HCT116 (cell line): ENCODE data around the gene GPBAR1. TPM values are rescaled to one million over a fixed set of nuclear protein-coding genes. Genes with fewer than 3 reads are reported as not detected.
A peak's percentile ranks its signal among the peaks of the same experiment; 100 is the strongest.

Experiments used
- ATAC-seq: fragments of 200-7000 bp; cut with Tn5 transposase; 2 replicates; pipeline ENCODE4 v1.9.1; 2020; ENCODE audit warnings: mild to moderate bottlenecking, moderate library complexity
- BruUV-seq: library from RNA; stranded (reverse); fragments of 400-500 nt; replicated peaks from 2 replicates; lab custom pipeline; 2021; lab: Mats Ljungman, UMichigan
- CTCF ChIA-PET: fragments of 300-600 bp; sonication (Branson Sonifier 250); formaldehyde crosslinking; loops from one replicate; lab custom pipeline; 2021; ENCODE audit warnings: antibody characterized with exemption; lab: Charles Lee
- POLR2A ChIA-PET: fragments of 300-600, 350-600 bp; sonication (Branson Sonifier 250); formaldehyde crosslinking; loops from one replicate; lab custom pipeline; 2021; ENCODE audit warnings: antibody characterized with exemption; lab: Charles Lee
- RAD21 ChIA-PET, 2 experiments: fragments of 300-600 bp; sonication (Branson Sonifier 250); formaldehyde crosslinking; loops; one replicate each; lab custom pipeline; 2023; ENCODE audit warnings: low total read pairs in 2 of 2; ENCODE audit not compliant: uncharacterized antibody in 2 of 2, unreplicated experiment in 2 of 2, low non-redundant PET in 1 of 2; lab: Charles Lee
- DNase-seq: peaks from one replicate; pipeline ENCODE4 v3.0.0-alpha.2; 2010; ENCODE audit warnings: low read depth, low spot score
- H2AFZ ChIP-seq: fragments of 200-600 bp; shearing (Covaris generic), sonication (generic); 2 replicates; pipeline ENCODE4 v1.6.1; 2017; ENCODE audit warnings: low read depth, mixed run types, mixed read lengths, antibody characterized with exemption, low read length; ENCODE audit not compliant: poor library complexity, severe bottlenecking
- H3K27ac ChIP-seq: 2 replicates; pipeline ENCODE4 v1.5.1; 2012; ENCODE audit warnings: low read depth, low read length
- H3K27me3 ChIP-seq: fragments of 200-600 bp; sonication (generic); 2 replicates; pipeline ENCODE4 v1.6.1; 2016; ENCODE audit warnings: mixed run types, low read length, mixed read lengths; ENCODE audit not compliant: insufficient read depth
- H3K36me3 ChIP-seq, 2 experiments: fragments of 200-500 bp in 1 of 2; fragments of 200-600 bp in 1 of 2; sonication (Bioruptor generic) in 1 of 2; sonication (generic) in 1 of 2; 2 replicates each; pipeline versions ENCODE4 v1.5.1 to v1.6.1; 2014 to 2016; ENCODE audit warnings: low read length in 2 of 2, inconsistent platforms in 1 of 2, mixed read lengths in 1 of 2, mixed run types in 1 of 2; ENCODE audit not compliant: insufficient read depth in 2 of 2, control insufficient read depth in 1 of 2
- H3K4me1 ChIP-seq, 2 experiments: fragments of 200-600 bp in 1 of 2; sonication (generic) in 1 of 2; 2 replicates each; pipeline versions ENCODE4 v1.5.1 to v1.6.1; 2012 to 2017; ENCODE audit warnings: low read length in 2 of 2, inconsistent platforms in 1 of 2, mild to moderate bottlenecking in 1 of 2, mixed read lengths in 1 of 2, mixed run types in 1 of 2, moderate library complexity in 1 of 2; ENCODE audit not compliant: insufficient read depth in 2 of 2, control insufficient read depth in 1 of 2
- H3K4me2 ChIP-seq: fragments of 200-600 bp; sonication (generic); 2 replicates; pipeline ENCODE4 v1.6.1; 2017; ENCODE audit warnings: mixed run types, low read length, mixed read lengths
- H3K4me3 ChIP-seq, 2 experiments: fragments of 200-600 bp in 1 of 2; sonication (generic) in 1 of 2; replicated peaks in 1 of 2; 2 replicates each; pipeline ENCODE4 v1.5.1; 2011 to 2016; ENCODE audit warnings: low read length in 2 of 2, control low read depth in 1 of 2, low read depth in 1 of 2, mild to moderate bottlenecking in 1 of 2, mixed read lengths in 1 of 2, mixed run types in 1 of 2
- H3K79me2 ChIP-seq: fragments of 200-600 bp; sonication (generic); 2 replicates; pipeline ENCODE4 v1.6.1; 2017; ENCODE audit warnings: mild to moderate bottlenecking, mixed run types, low read length, moderate library complexity, mixed read lengths; ENCODE audit not compliant: insufficient read depth
- H3K9ac ChIP-seq: fragments of 200-600 bp; sonication (generic); 2 replicates; pipeline ENCODE4 v1.6.1; 2016; ENCODE audit warnings: low read length, mixed read lengths
- H3K9me2 ChIP-seq: fragments of 200-600 bp; sonication (generic), shearing (Covaris generic); 2 replicates; pipeline ENCODE4 v1.6.1; 2017; ENCODE audit warnings: mixed run types, mild to moderate bottlenecking, moderate library complexity; ENCODE audit not compliant: insufficient read depth
- H3K9me3 ChIP-seq, 2 experiments: fragments of 200-500 bp in 1 of 2; fragments of 200-600 bp in 1 of 2; sonication (Bioruptor generic) in 1 of 2; sonication (generic) in 1 of 2; 2 replicates each; pipeline ENCODE4 v1.6.1; 2014 to 2017; ENCODE audit warnings: low read length in 2 of 2, mixed read lengths in 2 of 2, inconsistent platforms in 1 of 2, low read depth in 1 of 2, mild to moderate bottlenecking in 1 of 2, mixed run types in 1 of 2, moderate library complexity in 1 of 2; ENCODE audit not compliant: control insufficient read depth in 1 of 2, insufficient read depth in 1 of 2
- H4K20me1 ChIP-seq: fragments of 200-600 bp; sonication (generic), shearing (Covaris generic); 2 replicates; pipeline ENCODE4 v1.6.1; 2017; ENCODE audit warnings: mixed run types, mild to moderate bottlenecking, moderate library complexity; ENCODE audit not compliant: insufficient read depth
- ATF3 ChIP-seq: IDR thresholded peaks from 2 replicates; pipeline ENCODE4 v1.6.1; 2012
- CEBPB ChIP-seq: IDR thresholded peaks from 2 replicates; pipeline ENCODE4 v1.6.1; 2012; ENCODE audit warnings: low read depth
- ELF1 ChIP-seq: IDR thresholded peaks from 2 replicates; pipeline ENCODE4 v1.6.1; 2012; ENCODE audit warnings: low read depth, borderline replicate concordance
- EZH2 ChIP-seq: fragments of 200-600 bp; sonication (generic); IDR thresholded peaks from 2 replicates; pipeline ENCODE4 v1.6.1; 2017; ENCODE audit warnings: antibody characterized with exemption, mixed run types
- EZH2phosphoT487 ChIP-seq: fragments of 200-600 bp; IDR thresholded peaks from 2 replicates; pipeline ENCODE4 v1.6.1; 2018; ENCODE audit warnings: antibody characterized with exemption, borderline replicate concordance
- JUND ChIP-seq: IDR thresholded peaks from 2 replicates; pipeline ENCODE4 v1.6.1; 2012
- MAX ChIP-seq: IDR thresholded peaks from 2 replicates; pipeline ENCODE4 v1.6.1; 2012
- POLR2A ChIP-seq: IDR thresholded peaks from 2 replicates; pipeline ENCODE4 v1.7.0; 2011; ENCODE audit warnings: borderline replicate concordance; ENCODE audit not compliant: insufficient read depth, insufficient read length; ENCODE audit errors: extremely low read depth
- RAD21 ChIP-seq: IDR thresholded peaks from 2 replicates; pipeline ENCODE4 v1.6.1; 2012; ENCODE audit warnings: low read depth, mild to moderate bottlenecking
- SIN3A ChIP-seq: IDR thresholded peaks from 2 replicates; pipeline ENCODE4 v1.6.1; 2012; ENCODE audit warnings: low read depth
- SP1 ChIP-seq: IDR thresholded peaks from 2 replicates; pipeline ENCODE4 v1.6.1; 2012; ENCODE audit warnings: low read depth
- SRF ChIP-seq: IDR thresholded peaks from 2 replicates; pipeline ENCODE4 v1.6.1; 2012; ENCODE audit warnings: low read depth
- TCF7L2 ChIP-seq: IDR thresholded peaks from 2 replicates; pipeline ENCODE4 v1.7.0; 2011; ENCODE audit warnings: borderline replicate concordance, inconsistent platforms; ENCODE audit not compliant: insufficient read depth, insufficient read length; ENCODE audit errors: extremely low read depth
- YY1 ChIP-seq: IDR thresholded peaks from 2 replicates; pipeline ENCODE4 v1.6.1; 2011; ENCODE audit warnings: low read length, low read depth, moderate library complexity, mild to moderate bottlenecking; ENCODE audit not compliant: insufficient replicate concordance; ENCODE audit errors: extremely low read depth
- ZFX ChIP-seq: fragments of 450-650 bp; IDR thresholded peaks from 2 replicates; pipeline ENCODE4 v1.6.1; 2017
- intact Hi-C: fragments of 100-400 bp; cut with micrococcal nuclease; formaldehyde crosslinking; loops from 2 replicates; pipeline ENCODE4 v1.10.0; 2022
- total RNA-seq: library from RNA; stranded (reverse); gene quantifications from one replicate; pipeline ENCODE4 v1.2.1, GENCODE V29; 2021; ENCODE audit not compliant: unreplicated experiment
- TF ChIP-seq, protein P1 (sequence below), 3 experiments: fragments of 200-600 bp in 1 of 3; sonication (generic) in 1 of 3; IDR thresholded peaks in 2 of 3; conservative IDR thresholded peaks in 1 of 3; 2 replicates each; pipeline ENCODE4 v1.5.1; 2012 to 2017; ENCODE audit warnings: low read depth in 2 of 3, low read length in 2 of 3, antibody characterized with exemption in 1 of 3, borderline replicate concordance in 1 of 3, control low read depth in 1 of 3, mild to moderate bottlenecking in 1 of 3, mixed read lengths in 1 of 3, mixed run types in 1 of 3, moderate library complexity in 1 of 3; ENCODE audit not compliant: insufficient read depth in 1 of 3

The GPBAR1 gene
- total RNA-seq, 1 experiment from 2014 or later: 0.27 TPM

DNA sequence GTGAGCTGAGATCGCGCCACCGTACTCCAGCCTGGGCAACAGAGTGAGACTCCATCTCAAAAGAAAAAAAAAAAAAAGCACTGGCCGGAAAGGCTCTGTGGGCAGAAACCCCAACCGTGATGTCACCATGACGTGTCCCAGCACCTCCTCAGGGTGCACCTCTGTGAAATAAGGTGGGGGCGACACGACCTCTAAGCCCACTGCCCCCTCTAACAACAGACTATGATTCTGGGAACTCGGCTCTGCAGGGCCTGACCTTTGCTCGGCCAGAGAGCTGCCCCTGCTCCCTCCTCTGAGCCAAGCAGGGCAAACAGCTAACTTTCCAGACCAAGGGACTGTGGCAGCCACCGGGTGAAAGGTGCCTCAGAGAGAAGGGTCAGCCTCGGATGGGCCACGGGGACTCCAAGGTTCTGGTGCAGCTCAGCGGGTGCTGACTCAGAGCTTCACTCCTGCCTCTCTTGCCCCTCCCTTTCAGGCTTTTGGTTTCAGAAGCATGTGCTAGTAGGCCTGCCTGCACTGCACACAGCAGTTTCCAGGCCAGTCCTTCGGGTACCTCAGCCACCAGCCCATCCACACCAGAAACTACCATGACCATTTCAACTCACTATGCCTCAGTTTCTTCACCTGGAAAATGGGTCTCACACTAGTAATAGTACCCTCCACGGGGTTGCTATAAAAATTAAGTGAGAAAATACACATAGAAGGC, 23.4 kb downstream of the GPBAR1 start:
- no peaks in the 10 kb centered on the region for H3K9me3 ChIP-seq
- H3K27ac ChIP-seq: no peak overlapping the region
- peak overlapping the region; percentile 78; the same call in 1 of the 2 replicates for H3K9ac ChIP-seq
- H3K4me1 ChIP-seq: peaks cover 21 to 48% of the 10 kb centered on the region in 2 experiments
- RAD21 ChIA-PET: no interaction called here
- no peaks in the 10 kb centered on the region for H4K20me1 ChIP-seq
- no peak overlapping the region for H3K4me3 ChIP-seq
- H3K79me2 ChIP-seq: peaks cover 69% of the 10 kb centered on the region
- TF ChIP-seq YY1: no peak
- no peak for TF ChIP-seq JUND
- TF ChIP-seq ATF3: no peak
- no peak for TF ChIP-seq ZFX
- TF ChIP-seq, all 23 proteins: peak for 0
- intact Hi-C loops: no loop called here
- H3K4me2 ChIP-seq: peak overlapping the region; percentile 19; the same call in 1 of the 2 replicates
- H3K36me3 ChIP-seq: peaks cover 13 to 14% of the 10 kb centered on the region in 2 experiments; a peak in 2 of 4 replicates
- DNase-seq (no peak), ATAC-seq (no peak)
- ChIA-PET POLR2A (no interaction called here), CTCF (no interaction called here)
- no TSS peak for BruUV-seq
- no peaks in the 10 kb centered on the region for H3K9me2 ChIP-seq
- no peak overlapping the region for H2AFZ ChIP-seq
- H3K27me3 ChIP-seq: no peaks in the 10 kb centered on the region

DNA sequence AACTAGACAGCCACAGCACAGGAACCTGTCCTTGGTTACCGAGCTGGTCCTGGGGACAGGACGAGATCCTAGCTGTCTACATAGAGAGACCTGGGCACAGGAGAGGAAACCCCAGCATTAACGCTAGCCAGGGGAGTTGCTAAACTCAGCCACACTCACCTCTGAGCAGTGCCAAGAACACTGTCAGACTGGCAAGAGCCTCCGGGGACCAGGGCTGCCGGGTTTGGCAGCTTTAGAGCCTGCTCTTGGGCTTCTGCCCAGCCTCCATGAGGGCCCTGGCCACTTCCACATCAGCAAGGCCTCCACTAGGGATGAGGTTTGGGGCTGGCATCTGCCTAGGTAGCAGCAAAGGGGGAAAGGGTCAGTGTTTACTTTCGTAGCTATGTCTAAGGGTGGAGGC, 24.8 kb downstream of the GPBAR1 start:
- Histone ChIP-seq H2AFZ (no peak overlapping the region), H3K4me3 (no peak overlapping the region), H3K9ac (peak overlapping the region; percentile 78; the same call in 1 of the 2 replicates), H3K27ac (peak overlapping the region; percentile 81; the same call in 1 of the 2 replicates), H4K20me1 (no peaks in the 10 kb centered on the region), H3K4me2 (peak overlapping the region; percentile 99; the same call in 1 of the 2 replicates), H3K9me2 (no peaks in the 10 kb centered on the region), H3K79me2 (peaks cover 81% of the 10 kb centered on the region), H3K9me3 (no peaks in the 10 kb centered on the region), H3K36me3 (peaks cover under 1 to 4% of the 10 kb centered on the region in 2 experiments; a peak in 1 of 4 replicates), H3K4me1 (peaks cover 28 to 60% of the 10 kb centered on the region in 2 experiments), H3K27me3 (no peaks in the 10 kb centered on the region)
- intact Hi-C loops: no loop called here
- no peak for TF ChIP-seq SRF
- no peak for TF ChIP-seq EZH2
- TF ChIP-seq RAD21: no peak
- TF ChIP-seq CEBPB: no peak
- no peak for TF ChIP-seq TCF7L2
- no peak for TF ChIP-seq POLR2A
- no peak for TF ChIP-seq ATF3
- no peak for TF ChIP-seq SP1
- TF ChIP-seq ZFX: no peak
- TF ChIP-seq, protein P1, sequence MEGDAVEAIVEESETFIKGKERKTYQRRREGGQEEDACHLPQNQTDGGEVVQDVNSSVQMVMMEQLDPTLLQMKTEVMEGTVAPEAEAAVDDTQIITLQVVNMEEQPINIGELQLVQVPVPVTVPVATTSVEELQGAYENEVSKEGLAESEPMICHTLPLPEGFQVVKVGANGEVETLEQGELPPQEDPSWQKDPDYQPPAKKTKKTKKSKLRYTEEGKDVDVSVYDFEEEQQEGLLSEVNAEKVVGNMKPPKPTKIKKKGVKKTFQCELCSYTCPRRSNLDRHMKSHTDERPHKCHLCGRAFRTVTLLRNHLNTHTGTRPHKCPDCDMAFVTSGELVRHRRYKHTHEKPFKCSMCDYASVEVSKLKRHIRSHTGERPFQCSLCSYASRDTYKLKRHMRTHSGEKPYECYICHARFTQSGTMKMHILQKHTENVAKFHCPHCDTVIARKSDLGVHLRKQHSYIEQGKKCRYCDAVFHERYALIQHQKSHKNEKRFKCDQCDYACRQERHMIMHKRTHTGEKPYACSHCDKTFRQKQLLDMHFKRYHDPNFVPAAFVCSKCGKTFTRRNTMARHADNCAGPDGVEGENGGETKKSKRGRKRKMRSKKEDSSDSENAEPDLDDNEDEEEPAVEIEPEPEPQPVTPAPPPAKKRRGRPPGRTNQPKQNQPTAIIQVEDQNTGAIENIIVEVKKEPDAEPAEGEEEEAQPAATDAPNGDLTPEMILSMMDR (IDR thresholded peaks at IDR 0.05 in 2 of 3, conservative IDR thresholded peaks at IDR 0.05 in 1 of 3; ENCODE audit: borderline replicate concordance in 1 of 3, insufficient read depth in 1 of 3, low read depth in 2 of 3, low read length in 2 of 3): no peak
- TF ChIP-seq YY1: no peak
- no peak for TF ChIP-seq MAX
- TF ChIP-seq ELF1: no peak
- no peak for TF ChIP-seq EZH2phosphoT487
- TF ChIP-seq SIN3A: no peak
- ATAC-seq (no peak), DNase-seq (no peak)
- POLR2A ChIA-PET: no interaction called here
- RAD21 ChIA-PET: no interaction called here
- no TSS peak for BruUV-seq
- CTCF ChIA-PET: no interaction called here
